Type B pancreatic cell (in vitro differentiated cells): ENCODE data around the gene NT5DC1. TPM values are rescaled to one million over a fixed set of nuclear protein-coding genes. Genes with fewer than 3 reads are reported as not detected.

Experiments
- DNase-seq: peaks from one replicate; pipeline ENCODE4 v3.0.0; 2021; ENCODE audit warnings: mixed read lengths; ENCODE audit not compliant: unreplicated experiment; ENCODE audit errors: extremely low spot score
- H3K27ac Mint-ChIP-seq: 2 replicates; pipeline ENCODE4 v1.8.0; 2021; ENCODE audit warnings: mild to moderate bottlenecking, mixed read lengths
- H3K27me3 Mint-ChIP-seq: 2 replicates; pipeline ENCODE4 v1.8.0; 2021; ENCODE audit warnings: mixed read lengths
- H3K36me3 Mint-ChIP-seq: 2 replicates; pipeline ENCODE4 v1.8.0; 2021; ENCODE audit warnings: mixed read lengths
- H3K4me1 Mint-ChIP-seq: one replicate; pipeline ENCODE4 v1.8.0; 2021; ENCODE audit warnings: mixed read lengths; ENCODE audit not compliant: unreplicated experiment
- H3K4me3 Mint-ChIP-seq: 2 replicates; pipeline ENCODE4 v1.8.0; 2021; ENCODE audit warnings: mild to moderate bottlenecking, mixed read lengths
- H3K9me3 Mint-ChIP-seq: 2 replicates; pipeline ENCODE4 v1.8.0; 2021; ENCODE audit warnings: mixed read lengths
- total RNA-seq: library from RNA; stranded (reverse); gene quantifications from 2 replicates; pipeline ENCODE4 v1.2.1, GENCODE V29; 2021; ENCODE audit warnings: low replicate concordance
- TF ChIP-seq, protein P1 (sequence below): fragments of 200-600 bp; sonication (generic); conservative IDR thresholded peaks from 2 replicates; pipeline ENCODE4 v1.5.0; 2021; ENCODE audit warnings: antibody characterized with exemption, mild to moderate bottlenecking

Gene NT5DC1
- total RNA-seq, 1 donor from 2014 or later = 36.7 TPM

DNA sequence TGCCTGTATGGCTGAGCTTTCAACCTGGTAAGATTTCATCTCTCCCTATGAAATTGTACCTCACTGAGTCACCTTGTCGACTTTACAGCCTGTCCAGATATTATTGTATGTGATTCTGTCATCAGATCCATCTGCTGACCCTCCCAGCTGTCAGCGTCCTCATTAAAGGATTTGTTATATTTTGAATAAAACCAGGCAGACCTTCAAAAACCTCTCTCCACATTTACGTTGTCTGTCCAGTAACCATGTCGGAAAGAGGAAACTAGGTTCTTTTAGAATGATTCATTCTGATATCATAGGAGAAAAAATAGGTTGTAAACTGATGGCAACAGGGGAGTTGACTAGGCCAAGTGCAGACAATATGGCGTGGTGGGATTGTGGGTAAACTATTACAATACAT, 114.8 kb downstream of the NT5DC1 start:
- peaks cover 7% of the 10 kb centered on the region for H3K4me1 Mint-ChIP-seq
- no peak overlapping the region for H3K4me3 Mint-ChIP-seq
- TF ChIP-seq, protein P1, sequence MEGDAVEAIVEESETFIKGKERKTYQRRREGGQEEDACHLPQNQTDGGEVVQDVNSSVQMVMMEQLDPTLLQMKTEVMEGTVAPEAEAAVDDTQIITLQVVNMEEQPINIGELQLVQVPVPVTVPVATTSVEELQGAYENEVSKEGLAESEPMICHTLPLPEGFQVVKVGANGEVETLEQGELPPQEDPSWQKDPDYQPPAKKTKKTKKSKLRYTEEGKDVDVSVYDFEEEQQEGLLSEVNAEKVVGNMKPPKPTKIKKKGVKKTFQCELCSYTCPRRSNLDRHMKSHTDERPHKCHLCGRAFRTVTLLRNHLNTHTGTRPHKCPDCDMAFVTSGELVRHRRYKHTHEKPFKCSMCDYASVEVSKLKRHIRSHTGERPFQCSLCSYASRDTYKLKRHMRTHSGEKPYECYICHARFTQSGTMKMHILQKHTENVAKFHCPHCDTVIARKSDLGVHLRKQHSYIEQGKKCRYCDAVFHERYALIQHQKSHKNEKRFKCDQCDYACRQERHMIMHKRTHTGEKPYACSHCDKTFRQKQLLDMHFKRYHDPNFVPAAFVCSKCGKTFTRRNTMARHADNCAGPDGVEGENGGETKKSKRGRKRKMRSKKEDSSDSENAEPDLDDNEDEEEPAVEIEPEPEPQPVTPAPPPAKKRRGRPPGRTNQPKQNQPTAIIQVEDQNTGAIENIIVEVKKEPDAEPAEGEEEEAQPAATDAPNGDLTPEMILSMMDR = no peak
- no peak for DNase-seq
- H3K27me3 Mint-ChIP-seq = no peaks in the 10 kb centered on the region
- H3K27ac Mint-ChIP-seq = no peak overlapping the region
- H3K36me3 Mint-ChIP-seq = no peaks in the 10 kb centered on the region
- H3K9me3 Mint-ChIP-seq = no peaks in the 10 kb centered on the region

DNA sequence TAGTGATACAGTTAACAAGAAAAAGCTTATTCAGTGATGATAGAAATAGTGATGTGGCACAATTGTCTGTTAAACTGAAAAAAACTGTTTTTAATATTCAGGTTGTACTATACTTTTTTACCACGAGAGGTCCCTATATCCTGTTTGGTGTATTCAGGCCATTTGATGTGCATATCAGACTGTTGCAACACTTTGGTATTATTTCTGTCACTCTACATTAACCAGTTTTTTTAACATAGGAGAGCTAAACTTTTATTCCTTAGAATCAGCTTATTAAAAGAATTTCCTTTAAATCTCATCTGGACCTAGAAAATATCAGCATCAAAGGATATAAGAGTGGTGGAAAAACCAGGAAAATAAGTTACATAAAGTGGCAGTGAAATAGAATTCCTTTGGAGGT, 116.4 kb downstream of the NT5DC1 start:
- TF ChIP-seq, protein P1 = peak; percentile 74
- H3K36me3 Mint-ChIP-seq = no peaks in the 10 kb centered on the region
- no peak overlapping the region for H3K4me3 Mint-ChIP-seq
- DNase-seq = no peak
- H3K9me3 Mint-ChIP-seq = no peaks in the 10 kb centered on the region
- H3K27ac Mint-ChIP-seq = peak overlapping the region; percentile 10
- H3K27me3 Mint-ChIP-seq = no peaks in the 10 kb centered on the region
- H3K4me1 Mint-ChIP-seq = peaks cover 7% of the 10 kb centered on the region

DNA sequence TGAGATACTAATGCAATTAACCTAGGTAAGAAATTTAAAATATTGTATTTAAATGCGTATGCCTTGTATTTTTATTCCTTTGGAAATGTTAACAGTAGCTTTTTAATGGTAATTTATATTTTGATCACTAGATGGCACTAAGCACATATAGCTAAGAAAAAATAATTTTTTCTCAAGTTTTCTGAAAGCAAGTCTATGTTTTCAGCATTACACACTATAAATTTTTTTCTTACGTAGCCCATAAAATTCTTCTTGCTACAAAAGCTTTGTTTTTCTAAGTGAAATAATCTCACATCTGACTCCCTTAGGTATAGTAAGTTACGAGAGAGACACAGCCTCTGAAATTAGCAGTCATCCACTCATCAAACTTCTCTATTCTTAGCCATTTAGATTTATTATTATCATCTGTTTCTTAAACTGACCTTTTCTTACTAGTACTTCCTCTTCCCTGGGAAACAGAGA, 117.5 kb downstream of the NT5DC1 start:
- Mint-ChIP-seq H3K27me3 (no peaks in the 10 kb centered on the region), H3K27ac (no peak overlapping the region), H3K4me1 (peaks cover 7% of the 10 kb centered on the region), H3K36me3 (no peaks in the 10 kb centered on the region), H3K9me3 (no peaks in the 10 kb centered on the region), H3K4me3 (no peak overlapping the region)
- DNase-seq = no peak
- TF ChIP-seq, protein P1 = peak; percentile 76

DNA sequence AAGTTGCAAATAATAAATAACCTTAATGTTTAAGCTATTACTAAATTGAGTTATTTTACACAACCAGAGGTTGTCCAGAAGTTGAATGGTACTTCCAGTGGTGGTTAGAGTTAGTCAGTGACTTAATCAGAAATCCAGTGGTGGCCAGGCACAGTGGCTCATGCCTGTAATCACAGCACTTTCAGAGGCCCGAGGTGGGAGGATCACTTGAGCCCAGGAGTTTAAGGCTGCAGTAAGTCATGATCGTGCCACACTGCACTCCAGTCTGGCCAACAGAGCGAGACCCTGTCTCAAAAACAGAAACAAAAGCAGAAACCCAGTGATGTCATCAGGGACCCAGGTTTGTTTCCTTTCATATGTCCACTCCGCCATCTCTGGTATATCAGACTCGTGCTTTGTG, 118.2 kb downstream of the NT5DC1 start:
- Mint-ChIP-seq H3K27ac (no peak overlapping the region), H3K4me3 (no peak overlapping the region), H3K4me1 (peaks cover 7% of the 10 kb centered on the region), H3K36me3 (no peaks in the 10 kb centered on the region), H3K9me3 (no peaks in the 10 kb centered on the region), H3K27me3 (no peaks in the 10 kb centered on the region)
- TF ChIP-seq, protein P1 = no peak
- DNase-seq = no peak

DNA sequence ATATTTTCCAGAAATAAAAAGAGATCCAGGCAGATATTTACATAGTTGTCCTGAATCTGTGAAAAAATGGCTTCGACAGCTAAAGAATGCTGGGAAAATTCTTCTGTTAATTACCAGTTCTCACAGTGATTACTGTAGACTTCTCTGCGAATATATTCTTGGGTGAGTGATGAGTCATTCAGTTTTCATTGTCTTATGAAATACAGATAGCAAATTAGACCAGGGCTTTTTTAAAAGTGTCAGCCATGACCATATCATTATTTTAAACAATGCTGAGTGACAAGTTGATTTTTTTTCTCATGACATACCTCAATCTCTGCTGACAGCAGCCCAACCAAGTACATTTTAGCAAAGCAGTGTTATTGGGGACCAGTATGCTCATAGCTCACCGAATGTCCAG, 120.4 kb downstream of the NT5DC1 start:
- Mint-ChIP-seq H3K27ac (no peak overlapping the region), H3K36me3 (no peaks in the 10 kb centered on the region), H3K27me3 (no peaks in the 10 kb centered on the region), H3K4me3 (no peak overlapping the region), H3K9me3 (no peaks in the 10 kb centered on the region), H3K4me1 (peaks cover 7% of the 10 kb centered on the region)
- no peak for DNase-seq
- TF ChIP-seq, protein P1 = no peak

DNA sequence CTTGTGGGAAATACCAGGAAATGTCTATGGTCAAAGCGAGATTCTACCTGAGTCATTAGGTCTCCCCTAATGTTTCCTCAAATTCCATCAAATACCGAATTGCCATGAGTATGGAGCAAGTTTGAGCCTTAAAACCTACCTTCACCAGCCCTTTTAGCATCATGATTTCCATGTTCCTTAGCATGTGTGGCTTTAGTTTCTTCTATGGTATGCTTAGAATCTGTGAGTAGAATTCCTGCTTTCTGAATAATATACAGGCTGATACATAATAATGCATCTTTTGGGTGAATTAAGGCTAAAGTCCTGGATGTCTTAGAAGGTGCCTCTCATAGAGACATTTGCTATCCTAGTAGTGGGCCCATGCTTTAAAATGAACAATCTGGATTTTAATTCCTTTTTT, 121.3 kb downstream of the NT5DC1 start:
- Mint-ChIP-seq H3K4me3 (no peak overlapping the region), H3K36me3 (no peaks in the 10 kb centered on the region), H3K4me1 (peaks cover 5% of the 10 kb centered on the region), H3K9me3 (no peaks in the 10 kb centered on the region), H3K27ac (no peak overlapping the region), H3K27me3 (no peaks in the 10 kb centered on the region)
- TF ChIP-seq, protein P1 = no peak
- no peak for DNase-seq
